GM10266 (cell line): ENCODE data around the gene ACADS.

ENCODE experiments used
- DNase-seq: peaks from one replicate; pipeline ENCODE4 v3.0.0; 2012; ENCODE audit errors: extremely low spot score
- CTCF ChIP-seq: IDR thresholded peaks from 2 replicates; pipeline ENCODE4 v1.5.1; 2012; ENCODE audit warnings: mild to moderate bottlenecking, low read depth; ENCODE audit not compliant: control insufficient read depth, insufficient read depth; ENCODE audit errors: missing control alignments

Gene ACADS

GRCh38 chr12:120686151-120686689, 39.4 kb upstream of the ACADS start:
- peak; percentile 94 for DNase-seq
- TF ChIP-seq CTCF, result no peak

- DNase-seq, result peak; percentile 99
- peak; percentile 67 for TF ChIP-seq CTCF
Measured at GRCh38 chr12:120686690-120687577, 38.7 kb upstream of the ACADS start, which contains the start of gene MLEC. MLEC (plus strand) TSS chr12:120687149; CDS start chr12:120687297, 148 bp downstream.

GRCh38 chr12:120687578-120688289, 37.9 kb upstream of the ACADS start:
- TF ChIP-seq CTCF, result no peak
- DNase-seq, result no peak

GRCh38 chr12:120688527-120689071, 37.0 kb upstream of the ACADS start:
- no peak for TF ChIP-seq CTCF
- no peak for DNase-seq

- no peak for TF ChIP-seq CTCF
- DNase-seq, result no peak
Measured at GRCh38 chr12:120689397-120690082, 36.1 kb upstream of the ACADS start.

- DNase-seq, result no peak
- no peak for TF ChIP-seq CTCF
Measured at GRCh38 chr12:120690083-120690450, 35.6 kb upstream of the ACADS start.
